ENCODE data around the gene TALDO1.

Gene TALDO1

GRCh38 chr11:720642-721246, 26.5 kb upstream of the TALDO1 start:
- peak overlapping the region; percentile 2 for H3K4me3 ChIP-seq (ENCODE audit: low read length)
- no peaks in the 10 kb centered on the region for H3K36me3 ChIP-seq (ENCODE audit: control insufficient read depth, low read depth, low read length)
- no peak overlapping the region for H3K9ac ChIP-seq (ENCODE audit: low read length)
- no peak overlapping the region for H3K27ac ChIP-seq (ENCODE audit: low read length)
- H3K27me3 ChIP-seq (ENCODE audit: control insufficient read depth, insufficient read depth, low read length), result peaks cover 37% of the 10 kb centered on the region
- H3K9me3 ChIP-seq (ENCODE audit: control insufficient read depth, low read depth, low read length), result no peaks in the 10 kb centered on the region
- H3K4me1 ChIP-seq (ENCODE audit: control insufficient read depth, low read depth, low read length), result no peaks in the 10 kb centered on the region

GRCh38 chr11:721247-721740, 26.0 kb upstream of the TALDO1 start:
- peaks cover 43% of the 10 kb centered on the region for H3K27me3 ChIP-seq (ENCODE audit: control insufficient read depth, insufficient read depth, low read length)
- no peaks in the 10 kb centered on the region for H3K36me3 ChIP-seq (ENCODE audit: control insufficient read depth, low read depth, low read length)
- H3K4me1 ChIP-seq (ENCODE audit: control insufficient read depth, low read depth, low read length), result no peaks in the 10 kb centered on the region
- H3K9ac ChIP-seq (ENCODE audit: low read length), result no peak overlapping the region
- H3K4me3 ChIP-seq (ENCODE audit: low read length), result no peak overlapping the region
- H3K27ac ChIP-seq (ENCODE audit: low read length), result no peak overlapping the region
- H3K9me3 ChIP-seq (ENCODE audit: control insufficient read depth, low read depth, low read length), result no peaks in the 10 kb centered on the region

GRCh38 chr11:721741-722345, 25.4 kb upstream of the TALDO1 start:
- no peaks in the 10 kb centered on the region for H3K4me1 ChIP-seq (ENCODE audit: control insufficient read depth, low read depth, low read length)
- H3K4me3 ChIP-seq (ENCODE audit: low read length), result no peak overlapping the region
- no peak overlapping the region for H3K27ac ChIP-seq (ENCODE audit: low read length)
- no peaks in the 10 kb centered on the region for H3K36me3 ChIP-seq (ENCODE audit: control insufficient read depth, low read depth, low read length)
- H3K9me3 ChIP-seq (ENCODE audit: control insufficient read depth, low read depth, low read length), result no peaks in the 10 kb centered on the region
- H3K27me3 ChIP-seq (ENCODE audit: control insufficient read depth, insufficient read depth, low read length), result peaks cover 48% of the 10 kb centered on the region
- no peak overlapping the region for H3K9ac ChIP-seq (ENCODE audit: low read length)

DNA sequence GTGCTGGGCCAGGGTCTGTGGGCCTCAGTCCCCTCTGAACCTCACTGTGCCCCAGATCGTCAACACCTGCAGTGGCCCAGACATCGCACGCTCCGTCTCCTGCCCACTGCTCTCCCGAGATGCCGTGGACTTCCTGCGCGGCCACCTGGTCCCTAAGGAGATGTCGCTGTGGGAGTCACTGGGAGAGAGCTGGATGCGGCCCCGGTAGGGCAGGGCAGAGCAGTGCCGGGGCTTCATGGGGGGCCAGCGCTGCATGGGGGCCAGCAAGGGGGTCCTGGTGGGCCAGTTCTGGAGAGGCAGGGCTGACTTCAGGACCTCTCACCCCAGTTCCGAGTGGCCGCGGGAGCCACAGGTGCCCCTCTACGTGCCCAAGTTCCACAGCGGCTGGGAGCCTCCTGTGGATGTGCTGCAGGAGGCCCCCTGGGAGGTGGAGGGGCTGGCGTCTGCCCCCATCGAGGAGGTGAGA, 24.9 kb upstream of the TALDO1 start:
- Histone ChIP-seq H3K4me1 (ENCODE audit: control insufficient read depth, low read depth, low read length) (no peaks in the 10 kb centered on the region), H3K4me3 (ENCODE audit: low read length) (no peak overlapping the region), H3K9me3 (ENCODE audit: control insufficient read depth, low read depth, low read length) (no peaks in the 10 kb centered on the region), H3K36me3 (ENCODE audit: control insufficient read depth, low read depth, low read length) (no peaks in the 10 kb centered on the region), H3K27me3 (ENCODE audit: control insufficient read depth, insufficient read depth, low read length) (peaks cover 53% of the 10 kb centered on the region), H3K9ac (ENCODE audit: low read length) (no peak overlapping the region), H3K27ac (ENCODE audit: low read length) (no peak overlapping the region)

GRCh38 chr11:723120-723883, 24.0 kb upstream of the TALDO1 start:
- Histone ChIP-seq H3K4me3 (ENCODE audit: low read length) (no peak overlapping the region), H3K27me3 (ENCODE audit: control insufficient read depth, insufficient read depth, low read length) (peaks cover 57% of the 10 kb centered on the region), H3K4me1 (ENCODE audit: control insufficient read depth, low read depth, low read length) (no peaks in the 10 kb centered on the region), H3K27ac (ENCODE audit: low read length) (no peak overlapping the region), H3K9me3 (ENCODE audit: control insufficient read depth, low read depth, low read length) (no peaks in the 10 kb centered on the region), H3K9ac (ENCODE audit: low read length) (no peak overlapping the region), H3K36me3 (ENCODE audit: control insufficient read depth, low read depth, low read length) (no peaks in the 10 kb centered on the region)

DNA sequence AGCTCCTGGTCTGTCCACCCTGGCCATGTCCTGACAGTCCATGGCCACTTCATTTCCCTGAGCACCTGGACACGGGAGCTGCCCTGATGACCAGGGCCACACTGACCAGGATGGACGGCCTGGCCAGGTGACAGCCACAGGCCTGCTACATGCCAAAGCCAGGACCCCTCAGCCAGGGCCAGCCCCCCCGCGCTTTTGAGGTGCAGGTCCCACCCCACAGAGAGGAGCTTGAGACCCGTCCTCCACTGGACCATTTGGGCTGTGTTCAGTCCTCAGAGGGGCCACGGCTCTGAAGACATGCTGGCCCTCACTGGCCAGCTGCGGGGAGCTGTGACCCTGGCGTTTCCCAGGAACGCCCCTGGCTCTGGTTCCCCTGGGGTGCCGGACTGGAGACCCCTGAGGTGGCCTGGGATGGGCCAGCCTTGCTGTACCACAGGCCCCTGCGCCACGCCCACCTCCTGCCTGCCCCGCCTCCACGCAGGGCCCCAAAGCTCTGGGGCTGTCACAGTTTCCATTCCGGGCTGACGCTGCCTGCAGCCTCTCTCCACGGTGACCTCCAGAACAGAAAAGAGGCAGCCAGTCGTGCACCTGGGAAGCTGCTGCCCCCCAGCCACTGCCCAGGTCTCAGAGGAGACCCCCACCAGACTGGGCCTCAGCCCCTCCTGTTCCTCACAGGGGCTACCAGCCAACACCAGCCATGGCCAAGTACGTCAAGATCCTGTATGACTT, 23.1 kb upstream of the TALDO1 start:
- H3K4me1 ChIP-seq (ENCODE audit: control insufficient read depth, low read depth, low read length), result no peaks in the 10 kb centered on the region
- no peak overlapping the region for H3K9ac ChIP-seq (ENCODE audit: low read length)
- H3K4me3 ChIP-seq (ENCODE audit: low read length), result no peak overlapping the region
- H3K27ac ChIP-seq (ENCODE audit: low read length), result no peak overlapping the region
- H3K9me3 ChIP-seq (ENCODE audit: control insufficient read depth, low read depth, low read length), result no peaks in the 10 kb centered on the region
- no peaks in the 10 kb centered on the region for H3K36me3 ChIP-seq (ENCODE audit: control insufficient read depth, low read depth, low read length)
- H3K27me3 ChIP-seq (ENCODE audit: control insufficient read depth, insufficient read depth, low read length), result peaks cover 57% of the 10 kb centered on the region

GRCh38 chr11:724778-725386, 22.4 kb upstream of the TALDO1 start:
- Histone ChIP-seq H3K4me1 (ENCODE audit: control insufficient read depth, low read depth, low read length) (no peaks in the 10 kb centered on the region), H3K27me3 (ENCODE audit: control insufficient read depth, insufficient read depth, low read length) (peaks cover 50% of the 10 kb centered on the region), H3K27ac (ENCODE audit: low read length) (no peak overlapping the region), H3K4me3 (ENCODE audit: low read length) (no peak overlapping the region), H3K9ac (ENCODE audit: low read length) (no peak overlapping the region), H3K9me3 (ENCODE audit: control insufficient read depth, low read depth, low read length) (no peaks in the 10 kb centered on the region), H3K36me3 (ENCODE audit: control insufficient read depth, low read depth, low read length) (no peaks in the 10 kb centered on the region)

DNA sequence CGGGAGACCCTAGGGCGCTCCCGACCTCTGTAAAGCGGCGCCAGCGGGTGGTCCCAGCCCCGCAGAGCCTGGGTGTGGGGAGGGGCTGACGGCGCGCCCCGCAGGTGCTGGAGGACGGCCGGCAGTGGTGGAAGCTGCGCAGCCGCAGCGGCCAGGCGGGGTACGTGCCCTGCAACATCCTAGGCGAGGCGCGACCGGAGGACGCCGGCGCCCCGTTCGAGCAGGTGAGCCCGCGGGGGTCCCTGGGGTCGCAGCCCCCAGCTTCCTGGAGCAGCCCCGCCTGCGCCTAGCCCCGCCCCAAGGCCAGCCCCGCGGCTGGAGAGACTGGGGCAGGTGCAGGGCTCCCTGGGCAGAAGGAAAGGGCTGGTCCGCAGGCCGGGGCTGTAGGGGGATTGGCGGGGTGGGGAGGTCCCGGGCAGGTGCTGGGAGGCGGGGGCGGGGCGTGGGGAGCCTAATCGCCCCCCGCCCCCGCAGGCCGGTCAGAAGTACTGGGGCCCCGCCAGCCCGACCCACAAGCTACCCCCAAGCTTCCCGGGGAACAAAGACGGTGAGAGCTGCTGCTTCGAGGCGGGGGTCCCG, 21.6 kb upstream of the TALDO1 start:
- Histone ChIP-seq H3K36me3 (ENCODE audit: control insufficient read depth, low read depth, low read length) (no peaks in the 10 kb centered on the region), H3K4me1 (ENCODE audit: control insufficient read depth, low read depth, low read length) (no peaks in the 10 kb centered on the region), H3K4me3 (ENCODE audit: low read length) (peak overlapping the region; percentile 42), H3K27ac (ENCODE audit: low read length) (no peak overlapping the region), H3K9me3 (ENCODE audit: control insufficient read depth, low read depth, low read length) (no peaks in the 10 kb centered on the region), H3K27me3 (ENCODE audit: control insufficient read depth, insufficient read depth, low read length) (peaks cover 42% of the 10 kb centered on the region), H3K9ac (ENCODE audit: low read length) (no peak overlapping the region)

DNA sequence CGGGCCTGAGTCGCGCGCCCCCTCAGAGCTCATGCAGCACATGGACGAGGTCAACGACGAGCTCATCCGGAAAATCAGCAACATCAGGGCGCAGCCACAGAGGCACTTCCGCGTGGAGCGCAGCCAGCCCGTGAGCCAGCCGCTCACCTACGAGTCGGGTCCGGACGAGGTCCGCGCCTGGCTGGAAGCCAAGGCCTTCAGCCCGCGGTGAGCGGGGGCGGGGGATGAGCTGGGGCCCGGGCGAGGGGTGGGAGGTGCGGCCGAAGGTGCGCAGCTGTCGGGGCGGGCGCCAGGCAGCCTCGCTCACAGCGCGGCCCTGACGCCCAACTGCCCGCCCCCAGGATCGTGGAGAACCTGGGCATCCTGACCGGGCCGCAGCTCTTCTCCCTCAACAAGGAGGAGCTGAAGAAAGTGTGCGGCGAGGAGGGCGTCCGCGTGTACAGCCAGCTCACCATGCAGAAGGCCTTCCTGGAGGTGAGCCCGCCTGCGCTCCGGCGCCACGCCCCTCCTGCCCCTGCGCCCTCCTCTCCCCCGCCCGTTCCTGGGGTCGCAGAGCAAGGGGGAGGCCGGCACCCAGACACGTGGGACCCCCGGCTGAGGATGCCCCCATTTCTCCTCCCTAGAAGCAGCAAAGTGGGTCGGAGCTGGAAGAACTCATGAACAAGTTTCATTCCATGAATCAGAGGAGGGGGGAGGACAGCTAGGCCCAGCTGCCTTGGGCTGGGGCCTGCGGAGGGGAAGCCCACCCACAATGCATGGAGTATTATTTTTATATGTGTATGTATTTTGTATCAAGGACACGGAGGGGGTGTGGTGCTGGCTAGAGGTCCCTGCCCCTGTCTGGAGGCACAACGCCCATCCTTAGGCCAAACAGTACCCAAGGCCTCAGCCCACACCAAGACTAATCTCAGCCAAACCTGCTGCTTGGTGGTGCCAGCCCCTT, 20.7 kb upstream of the TALDO1 start:
- Histone ChIP-seq H3K27ac (ENCODE audit: low read length) (no peak overlapping the region), H3K4me3 (ENCODE audit: low read length) (peak overlapping the region; percentile 42), H3K9ac (ENCODE audit: low read length) (no peak overlapping the region), H3K4me1 (ENCODE audit: control insufficient read depth, low read depth, low read length) (no peaks in the 10 kb centered on the region), H3K27me3 (ENCODE audit: control insufficient read depth, insufficient read depth, low read length) (peaks cover 38% of the 10 kb centered on the region), H3K9me3 (ENCODE audit: control insufficient read depth, low read depth, low read length) (no peaks in the 10 kb centered on the region), H3K36me3 (ENCODE audit: control insufficient read depth, low read depth, low read length) (no peaks in the 10 kb centered on the region)

DNA sequence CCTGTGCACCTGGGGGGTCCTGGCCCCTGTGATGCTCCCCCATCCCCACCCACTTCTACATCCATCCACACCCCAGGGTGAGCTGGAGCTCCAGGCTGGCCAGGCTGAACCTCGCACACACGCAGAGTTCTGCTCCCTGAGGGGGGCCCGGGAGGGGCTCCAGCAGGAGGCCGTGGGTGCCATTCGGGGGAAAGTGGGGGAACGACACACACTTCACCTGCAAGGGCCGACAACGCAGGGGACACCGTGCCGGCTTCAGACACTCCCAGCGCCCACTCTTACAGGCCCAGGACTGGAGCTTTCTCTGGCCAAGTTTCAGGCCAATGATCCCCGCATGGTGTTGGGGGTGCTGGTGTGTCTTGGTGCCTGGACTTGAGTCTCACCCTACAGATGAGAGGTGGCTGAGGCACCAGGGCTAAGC, 20.0 kb upstream of the TALDO1 start:
- Histone ChIP-seq H3K4me3 (ENCODE audit: low read length) (no peak overlapping the region), H3K27me3 (ENCODE audit: control insufficient read depth, insufficient read depth, low read length) (peaks cover 34% of the 10 kb centered on the region), H3K9me3 (ENCODE audit: control insufficient read depth, low read depth, low read length) (no peaks in the 10 kb centered on the region), H3K27ac (ENCODE audit: low read length) (no peak overlapping the region), H3K4me1 (ENCODE audit: control insufficient read depth, low read depth, low read length) (no peaks in the 10 kb centered on the region), H3K36me3 (ENCODE audit: control insufficient read depth, low read depth, low read length) (no peaks in the 10 kb centered on the region), H3K9ac (ENCODE audit: low read length) (no peak overlapping the region)

All from iPS-18a (cell line).